ENCODE measurements around the gene NPRL2.
A peak's percentile ranks its signal among the peaks of the same experiment; 100 is the strongest.
"Not testable (repeated sequence)": the region's sequence is repeated elsewhere in the genome, so short reads cannot be mapped to it uniquely, and the experiment has no call there.

NPRL2 gene

DNA sequence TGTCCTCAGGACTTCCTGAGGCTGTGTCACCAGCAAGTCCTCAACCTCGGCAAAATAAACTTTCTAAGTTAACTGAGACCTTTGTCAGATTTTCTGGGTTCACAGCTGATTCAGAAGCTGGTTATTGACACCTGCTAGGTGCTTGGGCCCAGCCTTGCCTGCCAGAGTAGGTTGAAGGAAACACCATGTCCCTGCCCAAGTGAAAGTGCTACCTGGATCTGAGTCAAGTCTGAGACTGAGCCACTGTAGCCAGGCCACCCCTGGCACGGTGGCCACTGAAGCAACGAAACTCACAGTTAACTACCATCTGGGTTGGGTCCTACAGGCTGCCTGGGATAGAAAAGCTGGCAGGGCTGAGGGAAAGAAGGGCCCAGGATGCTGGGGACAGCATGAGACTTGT lies 36.2 kb downstream of the NPRL2 start:
- DNase-seq (ENCODE audit: low read depth), result no peak

- not testable (repeated sequence) for DNase-seq (ENCODE audit: low read depth)
Observed at GRCh38 chr3:50312041-50312440, 38.5 kb downstream of the NPRL2 start.

DNA sequence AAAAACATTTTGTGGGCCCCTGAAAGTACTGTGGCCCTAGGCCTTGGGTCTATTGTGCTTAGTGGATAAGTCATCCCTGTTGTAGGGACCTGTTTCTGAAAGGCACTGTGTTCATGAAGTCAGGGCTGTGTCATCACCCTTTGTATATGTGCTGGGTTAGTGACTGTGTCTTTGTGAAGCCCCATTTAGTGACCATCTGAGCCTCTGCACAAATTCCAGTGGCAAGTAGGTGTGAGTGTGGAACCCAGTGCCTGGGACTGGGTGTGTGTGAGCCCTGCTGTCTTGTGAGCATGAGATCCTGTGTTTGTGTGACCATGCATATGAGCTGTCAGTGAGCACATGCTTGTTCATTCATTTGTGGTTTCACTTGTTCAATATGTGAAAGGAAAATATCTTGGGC lies 46.0 kb downstream of the NPRL2 start:
- no peak for DNase-seq (ENCODE audit: low read depth)

- no peak for DNase-seq (ENCODE audit: low read depth)
Observed at GRCh38 chr3:50303013-50303815, 47.4 kb downstream of the NPRL2 start, which contains the start of gene HYAL1. Gene HYAL1, minus strand, starts transcription at chr3:50303574. Its CDS starts 618 bp downstream, at chr3:50302956.

- DNase-seq (ENCODE audit: low read depth), result no peak
Observed at GRCh38 chr3:50302095-50303012, 48.2 kb downstream of the NPRL2 start.

- no peak for DNase-seq (ENCODE audit: low read depth)
Observed at GRCh38 chr3:50300681-50301254, 49.8 kb downstream of the NPRL2 start.

DNA sequence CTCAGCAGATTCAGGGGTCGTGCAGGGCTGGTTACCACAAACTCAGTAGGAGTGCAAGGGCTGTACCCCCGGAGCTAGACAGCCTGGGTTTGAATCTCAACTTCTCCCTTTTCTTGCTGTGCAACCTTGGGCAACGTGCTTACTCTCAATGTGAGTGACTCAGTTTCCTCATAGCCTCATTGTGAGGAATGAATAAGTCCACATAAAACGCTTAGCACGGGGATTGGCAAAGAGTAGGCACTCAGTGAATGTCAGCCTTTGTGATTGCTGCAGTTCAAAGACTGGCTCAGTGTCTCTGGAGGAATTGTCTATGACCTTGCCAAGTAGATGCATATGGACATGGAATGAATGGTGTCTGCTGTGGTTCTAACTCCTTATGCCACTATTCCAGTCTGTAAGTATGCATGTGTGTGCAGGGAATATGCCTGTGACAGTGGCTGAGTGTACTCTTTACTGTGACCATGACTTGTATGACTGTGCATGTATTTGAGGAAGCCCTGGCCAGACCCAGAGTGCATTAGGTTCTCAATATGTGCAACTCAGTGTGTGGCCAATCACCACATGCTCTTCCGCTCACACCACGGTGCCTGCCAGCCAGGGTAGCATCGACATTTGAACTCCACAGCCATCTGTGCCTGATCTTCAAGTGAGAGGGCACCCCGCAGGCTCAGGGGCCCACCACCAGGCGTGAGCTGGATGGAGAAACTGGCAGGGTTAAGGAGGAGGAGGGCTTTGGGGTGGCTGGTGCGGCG lies 50.5 kb downstream of the NPRL2 start:
- DNase-seq (ENCODE audit: low read depth), result no peak

DNA sequence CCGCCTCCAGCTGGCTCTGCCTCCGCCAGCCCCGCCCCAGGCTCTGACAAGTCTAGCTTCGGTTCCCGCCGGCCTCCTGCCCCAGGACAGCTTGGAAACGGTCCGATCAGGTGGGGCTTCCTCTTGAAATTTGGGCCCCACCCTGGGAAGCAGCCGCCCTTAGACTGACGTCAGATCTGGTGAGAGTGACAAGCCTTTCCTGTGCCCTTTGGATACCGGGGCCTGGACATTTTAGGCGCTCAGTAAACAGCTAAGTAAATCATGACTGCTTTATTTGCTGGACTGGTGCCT lies 51.0 kb downstream of the NPRL2 start:
- no peak for DNase-seq (ENCODE audit: low read depth)

DNA sequence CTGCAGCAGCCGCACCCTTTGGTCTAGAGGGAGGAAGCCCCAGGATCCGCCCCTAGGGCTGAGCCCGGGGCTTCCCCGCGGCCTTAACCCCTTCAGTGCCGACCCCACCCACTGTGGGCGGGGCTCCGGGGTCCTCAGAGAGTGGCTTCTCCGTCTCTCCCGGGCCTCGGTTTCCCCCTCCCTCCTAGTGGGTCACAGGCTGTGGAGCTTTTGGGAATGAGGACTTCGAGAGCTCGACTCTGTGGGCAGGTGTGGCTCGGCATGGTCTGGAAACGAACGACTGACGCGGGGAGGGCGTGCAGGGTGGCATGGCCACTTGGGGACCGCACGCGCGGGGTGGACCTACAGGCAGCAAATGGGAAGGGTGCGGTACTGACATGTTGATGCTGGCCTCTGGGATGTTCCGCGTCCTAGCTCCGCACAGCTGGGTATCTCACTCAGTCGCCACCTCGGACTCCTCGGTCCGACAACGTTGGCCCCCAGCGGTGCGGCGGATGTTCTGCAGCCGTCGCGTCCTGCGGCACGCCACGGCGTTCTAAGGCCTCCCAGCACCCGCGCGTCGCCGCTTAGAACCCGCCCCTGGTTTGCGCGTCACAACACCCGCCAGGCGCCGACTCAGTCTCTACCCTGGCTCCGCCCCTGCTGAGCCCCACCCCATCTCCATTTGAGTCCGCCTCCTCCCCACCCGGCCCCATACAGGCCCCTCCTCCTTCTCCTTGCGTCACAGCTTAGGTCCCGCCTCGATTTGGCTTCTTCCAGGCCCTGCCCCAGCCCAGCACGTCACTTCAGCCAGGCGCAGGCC lies 51.5 kb downstream of the NPRL2 start, which contains the start of the genes HYAL3 and NAA80:
TSS of gene HYAL3 (minus strand) at position 570 of the 802 bp plus-strand sequence. CDS start 3,803 bp downstream, outside the sequence.
TSS of gene NAA80 (minus strand) at position 570 of the 802 bp plus-strand sequence. CDS start 1,942 bp downstream, outside the sequence.
- DNase-seq (ENCODE audit: low read depth), result peak; percentile 99

- no peak for DNase-seq (ENCODE audit: low read depth)
Observed at GRCh38 chr3:50297896-50298725, 52.5 kb downstream of the NPRL2 start.

GRCh38 chr3:50297384-50297775 lies 53.2 kb downstream of the NPRL2 start:
- DNase-seq (ENCODE audit: low read depth), result no peak
